GM23248 (cell line): ENCODE data around the gene COL3A1.

Source experiments
- EZH2 ChIP-seq: fragments of 200-600 bp; sonication (generic); IDR thresholded peaks from 2 replicates; pipeline ENCODE4 v1.6.1; 2018; ENCODE audit warnings: antibody characterized with exemption, mild to moderate bottlenecking; ENCODE audit not compliant: insufficient read depth, poor library complexity, severe bottlenecking
- EZH2phosphoT487 ChIP-seq: fragments of 200-600 bp; sonication (generic); IDR thresholded peaks from 2 replicates; pipeline ENCODE4 v1.6.1; 2018; ENCODE audit warnings: antibody characterized with exemption, moderate library complexity, mild to moderate bottlenecking, low read depth; ENCODE audit not compliant: insufficient read depth

DNA sequence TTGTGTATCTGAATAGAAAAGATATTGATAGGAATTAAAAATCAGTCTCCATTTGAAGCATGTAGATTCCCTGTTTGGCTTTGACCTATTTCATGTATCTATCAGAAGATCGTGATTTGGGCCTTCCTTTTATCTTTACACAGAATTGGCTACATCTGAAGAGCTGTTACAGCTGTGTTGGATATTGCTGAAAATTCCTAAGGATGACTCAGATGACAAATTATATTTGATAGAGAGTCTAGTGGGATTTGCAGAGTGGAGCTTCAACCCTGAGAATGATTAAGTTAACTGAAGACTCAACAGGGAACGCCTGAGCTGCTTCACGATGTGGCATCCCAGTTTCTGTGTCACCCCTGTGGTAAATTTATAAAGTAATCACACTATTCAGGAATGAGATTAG is 4.9 kb upstream of the COL3A1 start:
- TF ChIP-seq EZH2 (no peak), EZH2phosphoT487 (no peak)
